T-helper 17 cell (primary cell): Measurements from ENCODE around the gene ZFP1. TPM values are rescaled to one million over a fixed set of nuclear protein-coding genes. Genes with fewer than 3 reads are reported as not detected.
A peak's percentile ranks its signal among the peaks of the same experiment; 100 is the strongest.
"Not testable (repeated sequence)": the region's sequence is repeated elsewhere in the genome, so short reads cannot be mapped to it uniquely, and the experiment has no call there.

Experiments
- ATAC-seq: fragments of 150-1000 bp; cut with Tn5 transposase; 2 replicates; pipeline ENCODE4 v1.10.0; 2021; ENCODE audit warnings: mild to moderate bottlenecking, moderate library complexity
- DNase-seq, 3 donors: peaks; one replicate each; pipeline versions ENCODE4 v3.0.0 to v3.0.0-alpha.2; 2020 to 2021
- H3K9me3 ChIP-seq: one replicate; pipeline ENCODE4 v1.7.0; 2013; ENCODE audit warnings: low read length, mild to moderate bottlenecking; ENCODE audit not compliant: control insufficient read depth, poor library complexity, severe bottlenecking
- H3K27ac Mint-ChIP-seq: one replicate; pipeline ENCODE4 v1.8.0; 2022; ENCODE audit warnings: mild to moderate bottlenecking, moderate library complexity, mixed read lengths
- H3K27me3 Mint-ChIP-seq: one replicate; pipeline ENCODE4 v1.8.0; 2022; ENCODE audit warnings: mixed read lengths
- H3K36me3 Mint-ChIP-seq: one replicate; pipeline ENCODE4 v1.8.0; 2022; ENCODE audit warnings: low read depth, mixed read lengths
- H3K4me1 Mint-ChIP-seq: one replicate; pipeline ENCODE4 v1.8.0; 2022; ENCODE audit warnings: mild to moderate bottlenecking, mixed read lengths
- H3K4me3 Mint-ChIP-seq: one replicate; pipeline ENCODE4 v1.8.0; 2022; ENCODE audit warnings: mild to moderate bottlenecking, moderate library complexity, mixed read lengths
- total RNA-seq, 4 donors: library from RNA in 2 of 4; stranded (reverse) in 2 of 4; gene quantifications; one replicate each; pipeline ENCODE4 v1.2.3 and lab custom pipeline; 2022 to 2026

ZFP1 gene
- total RNA-seq, 2 donors from 2014 or later = 10.2 to 10.4 TPM

DNA sequence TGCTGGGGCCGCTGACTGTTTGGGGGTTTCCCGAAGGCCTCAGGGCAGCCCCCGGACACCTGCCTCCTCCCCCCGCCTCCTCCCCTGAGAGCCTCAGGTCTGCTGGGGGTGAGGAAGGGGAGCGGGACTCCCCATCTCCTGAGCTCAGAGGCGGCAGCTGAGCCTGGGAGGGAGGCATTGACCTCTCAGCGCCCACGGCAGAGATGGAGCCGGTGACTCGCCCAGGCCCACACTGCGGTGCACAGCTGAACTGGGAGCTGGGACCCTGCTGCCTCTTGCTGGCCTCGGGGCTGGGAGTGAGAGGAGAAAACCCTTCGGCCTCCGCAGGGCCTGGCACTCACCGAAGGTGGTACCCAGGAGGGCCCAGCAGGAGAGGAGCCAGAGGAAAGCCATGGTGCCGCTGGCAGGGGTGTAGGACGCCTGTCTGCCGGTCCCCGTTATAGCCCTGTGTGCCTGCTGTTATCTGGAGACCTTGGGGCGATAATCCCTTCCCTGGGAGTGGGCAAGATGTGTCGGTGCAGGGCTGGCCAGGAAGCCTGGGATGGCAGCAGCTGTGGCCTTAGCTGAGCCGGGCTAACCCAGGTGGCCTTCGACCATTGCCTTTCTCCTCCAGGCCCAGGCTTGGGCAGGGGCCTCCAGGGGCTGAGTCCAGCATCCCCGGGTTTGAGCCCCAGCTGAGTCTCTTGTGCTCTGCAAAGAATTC lies 58.6 kb downstream of the ZFP1 start, which contains the start of gene CTRB2:
Gene CTRB2, minus strand, starts transcription at position 413 of the 703 bp plus-strand sequence. Its CDS starts 20 bp downstream, at position 393.
- no peak for DNase-seq
- H3K27ac Mint-ChIP-seq = no peak within 1 kb of the TSS

DNA sequence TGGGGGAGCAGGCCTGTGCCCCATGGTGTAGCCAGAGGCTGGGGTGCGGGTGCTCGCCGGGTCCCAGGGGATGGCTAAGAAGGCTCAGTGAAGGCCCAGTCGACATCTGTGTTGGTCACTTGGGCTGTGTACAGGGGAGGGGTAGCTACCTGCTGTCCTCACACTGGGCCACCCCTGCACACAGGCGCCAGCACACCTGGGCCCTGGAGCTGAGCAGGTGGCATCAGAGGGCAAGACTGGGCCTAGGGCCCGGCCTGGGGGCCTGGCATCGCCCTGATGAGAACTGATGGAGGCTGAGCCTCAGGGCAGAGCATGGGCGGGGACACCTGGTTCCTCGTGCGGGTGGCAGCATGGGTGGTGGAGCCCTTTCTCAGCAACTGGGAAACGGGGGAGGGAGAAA lies 59.5 kb downstream of the ZFP1 start:
- peaks cover 3% of the 10 kb centered on the region for H3K4me1 Mint-ChIP-seq
- H3K27ac Mint-ChIP-seq = no peak overlapping the region
- ATAC-seq = no peak

More for the DNA sequence above, 58.6 kb downstream of the ZFP1 start, which contains the start of gene CTRB2:
- H3K9me3 ChIP-seq = no peaks in the 10 kb centered on the region
- H3K36me3 Mint-ChIP-seq = no peaks in the 10 kb centered on the region
- H3K4me3 Mint-ChIP-seq = no peak within 1 kb of the TSS
- H3K4me1 Mint-ChIP-seq = peaks cover 4% of the 10 kb centered on the region
- ATAC-seq = no peak
- H3K27me3 Mint-ChIP-seq = no peaks in the 10 kb centered on the region

DNA sequence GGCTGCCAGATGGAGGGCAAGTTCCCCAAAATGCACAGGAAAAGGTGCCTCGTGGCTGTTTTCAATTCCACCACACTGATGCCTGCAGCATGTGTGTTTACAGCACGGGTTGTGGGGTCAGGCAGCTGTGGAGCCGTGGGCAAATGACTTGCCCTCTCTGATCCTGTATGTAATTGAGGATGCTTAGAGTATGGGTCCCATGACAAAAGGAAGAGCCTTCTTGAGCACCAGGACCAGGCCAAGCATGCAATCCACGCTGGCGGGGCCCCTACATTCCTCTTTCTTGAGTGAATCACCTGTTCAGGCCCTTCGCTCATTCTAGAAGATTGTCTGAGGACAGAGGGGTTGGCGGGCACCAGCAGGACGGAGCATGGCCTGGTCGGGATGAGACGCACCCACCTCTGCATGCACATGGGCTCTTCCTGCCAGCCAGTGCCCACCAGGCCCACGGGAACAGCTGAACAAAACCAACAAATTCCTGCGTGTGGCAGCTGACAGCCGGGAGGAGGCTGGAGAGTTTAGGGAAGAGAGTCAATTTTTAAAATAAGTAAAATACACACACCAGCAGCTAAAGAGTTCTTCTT lies 60.0 kb downstream of the ZFP1 start:
- H3K36me3 Mint-ChIP-seq = no peaks in the 10 kb centered on the region
- H3K27me3 Mint-ChIP-seq = no peaks in the 10 kb centered on the region
- DNase-seq (no peak), ATAC-seq (no peak)
- H3K4me3 Mint-ChIP-seq = no peak overlapping the region
- H3K27ac Mint-ChIP-seq = no peak overlapping the region
- peaks cover 3% of the 10 kb centered on the region for H3K4me1 Mint-ChIP-seq
- no peaks in the 10 kb centered on the region for H3K9me3 ChIP-seq

More for the DNA sequence above, 59.5 kb downstream of the ZFP1 start:
- no peaks in the 10 kb centered on the region for H3K9me3 ChIP-seq
- Mint-ChIP-seq H3K4me3 (no peak overlapping the region), H3K27me3 (no peaks in the 10 kb centered on the region), H3K36me3 (no peaks in the 10 kb centered on the region)
- no peak for DNase-seq

DNA sequence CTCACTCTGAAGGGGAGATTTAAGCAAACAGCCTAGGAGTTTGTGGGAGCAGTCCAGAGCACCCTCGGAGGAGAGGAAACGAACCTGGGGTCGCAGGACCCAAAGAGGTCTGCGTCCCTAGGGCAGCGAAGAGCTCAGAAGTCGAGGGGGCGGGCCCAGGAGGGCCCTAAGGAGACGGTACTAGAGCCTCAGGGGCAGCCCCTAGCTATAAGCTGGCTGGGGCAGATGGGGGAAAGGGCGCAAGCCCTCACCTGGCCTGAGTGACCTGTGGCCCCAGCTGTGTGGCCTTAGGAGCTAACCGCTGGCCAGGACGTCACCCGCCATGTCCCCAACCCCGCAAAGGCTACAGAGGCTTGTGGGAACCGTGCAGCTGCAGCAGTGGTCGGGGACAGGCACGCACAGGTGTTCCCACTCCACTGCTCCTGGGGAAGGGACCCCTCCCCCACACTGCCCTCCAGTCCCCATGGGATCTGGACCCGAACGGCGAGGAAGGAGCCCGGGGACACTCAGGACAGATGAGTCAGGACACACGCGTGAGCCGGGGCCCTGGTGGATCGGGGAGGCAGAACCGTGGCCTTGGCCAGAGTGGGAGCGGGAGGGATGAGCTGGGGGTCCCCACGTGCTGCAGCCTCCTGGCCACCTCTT lies 60.7 kb downstream of the ZFP1 start:
- Mint-ChIP-seq H3K27ac (no peak overlapping the region), H3K4me1 (peaks cover under 1% of the 10 kb centered on the region), H3K27me3 (no peaks in the 10 kb centered on the region), H3K36me3 (no peaks in the 10 kb centered on the region), H3K4me3 (no peak overlapping the region)
- no peaks in the 10 kb centered on the region for H3K9me3 ChIP-seq
- no peak for ATAC-seq
- no peak for DNase-seq

DNA sequence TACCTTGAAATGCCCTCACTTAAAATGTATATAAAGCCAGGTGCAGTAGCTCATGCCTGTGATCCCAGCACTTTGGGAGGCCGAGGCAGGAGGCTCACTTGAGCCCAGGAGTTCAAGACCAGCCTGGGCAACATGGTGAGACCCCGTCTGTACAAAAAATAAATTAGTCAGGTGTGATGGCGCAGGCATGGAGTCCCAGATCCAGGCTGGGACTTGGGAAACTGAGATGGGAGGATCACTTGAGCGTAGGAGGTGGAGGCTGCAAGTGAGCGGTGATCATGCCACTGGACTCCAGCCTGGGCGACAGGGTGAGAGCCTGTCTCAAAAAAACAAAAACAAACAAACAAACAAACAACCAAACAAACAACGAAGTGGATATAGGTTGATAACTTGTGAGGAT lies 61.2 kb downstream of the ZFP1 start:
- H3K36me3 Mint-ChIP-seq, ATAC-seq, DNase-seq, H3K4me1 Mint-ChIP-seq, H3K4me3 Mint-ChIP-seq, H3K9me3 ChIP-seq, H3K27ac Mint-ChIP-seq, H3K27me3 Mint-ChIP-seq: not testable (repeated sequence)

DNA sequence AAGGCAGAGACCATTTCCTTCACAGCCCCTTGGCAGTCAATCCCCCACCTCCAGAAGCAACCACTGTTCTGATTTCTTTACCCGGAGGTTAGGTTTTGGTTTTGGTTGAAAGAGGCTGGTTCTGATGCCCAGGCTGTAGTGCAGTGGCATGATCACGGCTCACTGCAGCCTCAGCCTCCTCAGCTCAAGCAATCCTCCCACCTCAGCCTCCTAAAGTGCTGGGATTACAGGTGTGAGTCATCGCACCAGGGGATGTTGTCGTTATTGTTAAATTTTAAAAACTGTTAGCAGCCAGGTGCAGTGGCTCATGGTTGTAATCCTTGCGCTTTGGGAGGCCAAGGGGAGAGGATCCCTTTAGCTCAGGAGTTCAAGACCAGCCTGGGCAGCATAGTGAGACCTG lies 61.6 kb downstream of the ZFP1 start:
- H3K27me3 Mint-ChIP-seq = no peaks in the 10 kb centered on the region
- H3K4me3 Mint-ChIP-seq = no peak overlapping the region
- H3K36me3 Mint-ChIP-seq = no peaks in the 10 kb centered on the region
- ATAC-seq = no peak
- no peak for DNase-seq
- no peaks in the 10 kb centered on the region for H3K4me1 Mint-ChIP-seq
- no peak overlapping the region for H3K27ac Mint-ChIP-seq
- H3K9me3 ChIP-seq = no peaks in the 10 kb centered on the region

DNA sequence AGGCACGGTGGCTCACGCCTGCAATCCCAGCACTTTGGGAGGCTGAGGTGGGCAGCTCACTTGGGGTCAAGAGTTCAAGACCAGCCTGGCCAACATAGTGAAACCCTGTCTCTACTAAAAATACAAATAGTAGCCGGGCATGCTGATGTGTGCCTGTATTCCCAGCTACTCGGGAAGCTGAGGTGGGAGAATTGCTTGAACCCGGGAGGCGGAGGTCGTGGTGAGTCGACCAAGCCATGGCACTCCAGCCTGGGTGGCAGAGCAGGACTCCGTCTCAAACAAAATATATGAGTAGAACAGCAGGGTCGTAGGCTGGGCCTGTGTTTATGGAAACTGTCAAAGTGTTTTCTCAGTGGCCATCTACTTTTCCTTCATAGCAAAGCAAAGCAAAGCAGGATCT lies 63.0 kb downstream of the ZFP1 start:
- not testable (repeated sequence) for H3K4me1 Mint-ChIP-seq, H3K36me3 Mint-ChIP-seq, DNase-seq, H3K27ac Mint-ChIP-seq, H3K4me3 Mint-ChIP-seq, ATAC-seq, H3K9me3 ChIP-seq, H3K27me3 Mint-ChIP-seq

DNA sequence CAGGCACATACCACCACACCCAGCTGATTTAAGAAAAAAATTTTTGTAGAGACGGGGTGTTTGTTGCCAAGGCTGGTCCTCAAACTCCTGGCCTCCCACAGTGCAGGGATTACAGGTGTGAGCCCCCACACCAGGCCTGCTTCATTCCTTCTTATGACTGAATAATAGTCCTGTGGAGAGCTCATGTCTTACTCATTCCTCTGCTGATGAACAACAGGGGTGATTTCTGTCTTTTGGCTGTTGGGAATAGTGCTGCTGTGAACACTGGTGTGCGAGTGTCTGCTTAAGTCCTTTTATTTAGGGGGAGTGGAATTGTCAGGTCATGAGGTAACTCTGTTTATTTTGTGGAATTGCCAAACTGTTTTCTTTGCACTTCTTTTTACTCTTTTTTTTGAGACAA lies 67.8 kb downstream of the ZFP1 start:
- H3K9me3 ChIP-seq = no peaks in the 10 kb centered on the region
- DNase-seq = no peak
- peaks cover 8% of the 10 kb centered on the region for H3K4me1 Mint-ChIP-seq
- ATAC-seq = no peak
- H3K4me3 Mint-ChIP-seq = no peak overlapping the region
- H3K36me3 Mint-ChIP-seq = no peaks in the 10 kb centered on the region
- H3K27ac Mint-ChIP-seq = no peak overlapping the region
- no peaks in the 10 kb centered on the region for H3K27me3 Mint-ChIP-seq

DNA sequence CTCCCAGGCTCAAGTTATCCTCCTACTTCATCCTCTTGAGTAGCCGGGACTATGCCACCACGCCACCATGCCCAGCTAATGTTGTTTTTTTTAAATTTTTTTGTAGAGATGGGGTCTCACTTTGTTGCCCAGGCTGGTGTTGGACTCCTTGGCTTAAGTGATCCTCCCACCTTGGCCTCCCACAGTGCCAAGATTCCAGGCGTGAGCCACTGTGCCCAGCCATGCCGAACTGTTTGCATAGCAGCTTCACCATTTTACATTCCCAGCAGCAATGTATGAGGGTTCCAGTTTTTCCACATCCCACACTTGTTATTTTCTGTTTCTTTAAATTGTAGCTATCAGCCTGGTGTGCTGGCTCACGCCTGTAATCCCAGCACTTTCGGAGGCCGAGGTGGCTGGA lies 68.3 kb downstream of the ZFP1 start:
- H3K27ac Mint-ChIP-seq = no peak overlapping the region
- peak overlapping the region; percentile 12 for H3K4me3 Mint-ChIP-seq
- H3K27me3 Mint-ChIP-seq = no peaks in the 10 kb centered on the region

DNA sequence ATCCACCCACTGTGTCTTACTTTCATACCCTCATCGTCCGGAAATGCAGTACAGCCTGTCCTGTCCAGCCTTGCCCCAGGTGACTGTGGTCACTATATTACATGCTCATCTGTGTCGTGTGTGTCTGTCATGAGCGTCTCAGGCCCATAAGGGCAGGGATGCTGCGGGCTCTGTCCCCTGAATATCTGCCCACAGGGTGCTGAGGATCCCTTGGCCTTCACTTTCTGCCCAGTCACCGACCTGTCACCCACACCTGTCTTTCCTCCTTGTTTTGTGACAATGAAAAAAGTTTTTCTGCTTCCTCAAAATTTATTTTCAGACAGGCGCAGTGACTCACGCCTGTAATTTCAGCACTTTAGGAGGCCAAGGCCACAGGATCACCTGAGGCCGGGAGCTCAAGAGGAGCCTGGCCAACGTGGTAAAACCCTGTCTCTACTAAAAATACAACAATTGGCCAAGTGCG lies 69.1 kb downstream of the ZFP1 start:
- Mint-ChIP-seq H3K27ac (no peak overlapping the region), H3K27me3 (no peaks in the 10 kb centered on the region), H3K4me1 (peaks cover 8% of the 10 kb centered on the region), H3K4me3 (no peak overlapping the region), H3K36me3 (no peaks in the 10 kb centered on the region)
- DNase-seq (no peak), ATAC-seq (no peak)
- H3K9me3 ChIP-seq = no peaks in the 10 kb centered on the region

More for the DNA sequence above, 68.3 kb downstream of the ZFP1 start:
- Mint-ChIP-seq H3K36me3 (no peaks in the 10 kb centered on the region), H3K4me1 (peaks cover 8% of the 10 kb centered on the region)
- DNase-seq (no peak), ATAC-seq (no peak)
- H3K9me3 ChIP-seq = no peaks in the 10 kb centered on the region

DNA sequence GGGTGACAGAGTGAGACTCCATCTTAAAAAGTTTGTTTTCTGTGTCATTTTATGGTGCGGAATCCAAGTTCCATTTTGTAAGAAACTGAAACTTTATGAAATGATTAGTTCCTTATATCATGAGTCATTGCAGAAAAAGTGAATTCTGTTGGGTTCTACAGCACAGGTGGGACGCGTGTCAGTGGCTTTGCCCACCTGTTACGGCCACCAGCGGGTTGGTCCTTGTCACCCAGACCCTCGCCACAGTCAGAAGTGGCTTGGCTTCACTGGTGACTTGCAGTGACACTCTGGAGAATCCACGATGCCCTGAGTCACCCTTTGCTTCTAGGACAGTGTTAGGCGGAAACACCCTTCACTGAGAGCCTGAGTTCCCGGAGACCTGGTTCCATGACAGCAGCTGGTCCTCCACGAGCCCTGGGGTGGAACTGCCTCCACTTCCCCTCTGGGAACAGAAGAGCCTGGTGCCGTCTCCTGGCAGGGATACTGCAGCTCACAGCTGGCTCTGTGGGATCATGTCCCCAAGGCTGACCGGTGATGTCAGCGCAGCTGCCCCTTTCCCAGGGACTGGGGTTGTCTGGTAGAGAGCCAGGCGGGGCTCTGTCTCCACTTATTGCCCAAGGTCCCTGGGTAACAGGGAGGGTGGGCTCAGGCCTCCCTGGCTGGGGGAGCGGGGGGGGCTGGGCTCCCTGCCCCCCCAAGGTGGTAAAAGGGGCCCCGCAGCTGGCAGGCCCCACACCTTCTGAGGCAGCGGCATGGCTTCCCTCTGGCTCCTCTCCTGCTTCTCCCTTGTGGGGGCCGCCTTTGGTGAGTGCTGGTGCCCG lies 70.1 kb downstream of the ZFP1 start, which contains the start of gene CTRB1:
Gene CTRB1, plus strand, starts transcription at position 733 of the 821 bp plus-strand sequence. Its CDS starts 20 bp downstream, at position 753.
- H3K9me3 ChIP-seq = no peaks in the 10 kb centered on the region
- Mint-ChIP-seq H3K36me3 (no peaks in the 10 kb centered on the region), H3K4me1 (peaks cover 8% of the 10 kb centered on the region), H3K27me3 (no peaks in the 10 kb centered on the region), H3K27ac (peak within 1 kb of the TSS; percentile 94), H3K4me3 (peak within 1 kb of the TSS; percentile 89)
- DNase-seq (no peak), ATAC-seq (no peak)

DNA sequence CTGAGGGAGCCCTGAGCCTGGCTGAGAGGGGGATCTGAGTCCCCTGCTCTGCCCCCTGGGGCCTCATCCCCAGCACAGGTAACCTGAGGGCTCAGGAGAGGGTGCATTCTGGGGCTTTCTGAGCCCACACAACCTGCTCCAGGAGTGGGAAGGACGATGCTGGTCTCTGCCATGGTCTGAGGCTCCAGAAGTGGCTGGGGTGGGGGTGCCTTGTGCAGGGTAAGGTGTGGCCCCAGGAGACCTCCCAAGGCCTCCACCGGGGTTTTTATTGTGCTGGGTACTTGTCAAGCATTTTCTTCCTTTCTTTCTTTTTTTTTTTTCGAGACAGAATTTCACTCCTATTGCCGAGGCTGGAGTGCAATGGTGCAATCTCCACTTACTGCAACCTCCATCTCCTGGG lies 70.8 kb downstream of the ZFP1 start:
- no peak overlapping the region for H3K4me3 Mint-ChIP-seq
- ATAC-seq = no peak
- peaks cover 8% of the 10 kb centered on the region for H3K4me1 Mint-ChIP-seq
- no peaks in the 10 kb centered on the region for H3K36me3 Mint-ChIP-seq
- H3K27ac Mint-ChIP-seq = peak overlapping the region; percentile 94
- H3K27me3 Mint-ChIP-seq = no peaks in the 10 kb centered on the region
- no peaks in the 10 kb centered on the region for H3K9me3 ChIP-seq
- DNase-seq = no peak

DNA sequence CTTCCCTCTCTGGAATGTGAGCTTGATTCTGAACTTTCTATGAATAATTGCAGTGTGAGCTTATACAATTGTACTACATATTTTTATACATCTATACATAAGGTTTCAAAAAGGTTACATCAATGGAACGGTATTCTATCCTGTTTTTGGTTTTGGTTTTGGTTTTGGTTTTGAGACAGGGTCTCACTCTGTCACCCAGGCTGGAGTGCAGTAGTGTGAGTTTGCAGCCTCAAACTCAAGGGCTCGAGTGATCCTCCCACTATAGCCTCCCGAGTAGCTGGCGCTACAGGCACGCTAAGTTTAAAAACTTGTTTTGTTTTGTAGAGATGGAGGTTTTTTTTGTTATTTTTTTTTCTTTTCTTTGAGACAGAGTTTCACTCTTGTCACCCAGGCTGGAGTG lies 71.5 kb downstream of the ZFP1 start:
- peaks cover 8% of the 10 kb centered on the region for H3K4me1 Mint-ChIP-seq
- no peaks in the 10 kb centered on the region for H3K36me3 Mint-ChIP-seq
- peaks cover 5% of the 10 kb centered on the region for H3K27me3 Mint-ChIP-seq
- no peaks in the 10 kb centered on the region for H3K9me3 ChIP-seq
- DNase-seq (no peak), ATAC-seq (peak; percentile 73)
- H3K4me3 Mint-ChIP-seq = peak overlapping the region; percentile 89
- peak overlapping the region; percentile 94 for H3K27ac Mint-ChIP-seq
